ENCODE data around the gene FAM107B.

DNA sequence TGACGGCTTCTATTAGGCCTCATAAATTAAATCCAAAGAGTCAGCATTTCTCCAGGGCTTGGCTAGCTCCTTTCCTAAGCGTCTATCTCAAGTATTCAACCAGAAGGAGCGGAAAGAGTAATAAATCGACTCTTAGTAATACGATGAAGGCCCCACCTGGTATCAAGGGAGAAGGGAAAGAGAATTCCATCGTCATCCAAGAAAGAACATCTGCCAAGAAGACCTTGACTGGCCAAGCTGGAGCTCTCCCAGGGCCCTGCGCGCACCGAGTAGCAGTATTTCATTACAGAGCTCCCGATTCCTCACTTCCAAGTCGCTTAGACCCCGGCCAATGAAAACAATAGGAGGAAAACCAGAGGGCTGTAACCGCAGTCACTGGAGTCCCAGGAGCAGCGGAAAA is 266.0 kb downstream of the FAM107B start:
- no peak for TF ChIP-seq POLR2A (IDR thresholded peaks at IDR 0.05)
- TF ChIP-seq, protein P1, sequence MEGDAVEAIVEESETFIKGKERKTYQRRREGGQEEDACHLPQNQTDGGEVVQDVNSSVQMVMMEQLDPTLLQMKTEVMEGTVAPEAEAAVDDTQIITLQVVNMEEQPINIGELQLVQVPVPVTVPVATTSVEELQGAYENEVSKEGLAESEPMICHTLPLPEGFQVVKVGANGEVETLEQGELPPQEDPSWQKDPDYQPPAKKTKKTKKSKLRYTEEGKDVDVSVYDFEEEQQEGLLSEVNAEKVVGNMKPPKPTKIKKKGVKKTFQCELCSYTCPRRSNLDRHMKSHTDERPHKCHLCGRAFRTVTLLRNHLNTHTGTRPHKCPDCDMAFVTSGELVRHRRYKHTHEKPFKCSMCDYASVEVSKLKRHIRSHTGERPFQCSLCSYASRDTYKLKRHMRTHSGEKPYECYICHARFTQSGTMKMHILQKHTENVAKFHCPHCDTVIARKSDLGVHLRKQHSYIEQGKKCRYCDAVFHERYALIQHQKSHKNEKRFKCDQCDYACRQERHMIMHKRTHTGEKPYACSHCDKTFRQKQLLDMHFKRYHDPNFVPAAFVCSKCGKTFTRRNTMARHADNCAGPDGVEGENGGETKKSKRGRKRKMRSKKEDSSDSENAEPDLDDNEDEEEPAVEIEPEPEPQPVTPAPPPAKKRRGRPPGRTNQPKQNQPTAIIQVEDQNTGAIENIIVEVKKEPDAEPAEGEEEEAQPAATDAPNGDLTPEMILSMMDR (IDR thresholded peaks at IDR 0.05): no peak
- TF ChIP-seq EP300 (IDR thresholded peaks at IDR 0.05): no peak

All from suprapubic skin (tissue), 3 donors.